ENCODE measurements around the gene LYSET.

- TF ChIP-seq, protein P1, sequence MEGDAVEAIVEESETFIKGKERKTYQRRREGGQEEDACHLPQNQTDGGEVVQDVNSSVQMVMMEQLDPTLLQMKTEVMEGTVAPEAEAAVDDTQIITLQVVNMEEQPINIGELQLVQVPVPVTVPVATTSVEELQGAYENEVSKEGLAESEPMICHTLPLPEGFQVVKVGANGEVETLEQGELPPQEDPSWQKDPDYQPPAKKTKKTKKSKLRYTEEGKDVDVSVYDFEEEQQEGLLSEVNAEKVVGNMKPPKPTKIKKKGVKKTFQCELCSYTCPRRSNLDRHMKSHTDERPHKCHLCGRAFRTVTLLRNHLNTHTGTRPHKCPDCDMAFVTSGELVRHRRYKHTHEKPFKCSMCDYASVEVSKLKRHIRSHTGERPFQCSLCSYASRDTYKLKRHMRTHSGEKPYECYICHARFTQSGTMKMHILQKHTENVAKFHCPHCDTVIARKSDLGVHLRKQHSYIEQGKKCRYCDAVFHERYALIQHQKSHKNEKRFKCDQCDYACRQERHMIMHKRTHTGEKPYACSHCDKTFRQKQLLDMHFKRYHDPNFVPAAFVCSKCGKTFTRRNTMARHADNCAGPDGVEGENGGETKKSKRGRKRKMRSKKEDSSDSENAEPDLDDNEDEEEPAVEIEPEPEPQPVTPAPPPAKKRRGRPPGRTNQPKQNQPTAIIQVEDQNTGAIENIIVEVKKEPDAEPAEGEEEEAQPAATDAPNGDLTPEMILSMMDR (IDR thresholded peaks at IDR 0.05 in 8 of 11, conservative IDR thresholded peaks at IDR 0.05 in 3 of 11): no peak
- no peak for TF ChIP-seq POLR2AphosphoS5 (IDR thresholded peaks at IDR 0.05)
These were observed 16.1 kb downstream of the LYSET start for GRCh38 chr14:93201155-93201704.
